Globus pallidus (tissue), 1 donor: ENCODE results near the gene THRAP3.

Source experiments
- DNase-seq: peaks from one replicate; pipeline ENCODE4 v3.0.0-alpha.2; 2015; ENCODE audit warnings: low spot score

Gene THRAP3

DNA sequence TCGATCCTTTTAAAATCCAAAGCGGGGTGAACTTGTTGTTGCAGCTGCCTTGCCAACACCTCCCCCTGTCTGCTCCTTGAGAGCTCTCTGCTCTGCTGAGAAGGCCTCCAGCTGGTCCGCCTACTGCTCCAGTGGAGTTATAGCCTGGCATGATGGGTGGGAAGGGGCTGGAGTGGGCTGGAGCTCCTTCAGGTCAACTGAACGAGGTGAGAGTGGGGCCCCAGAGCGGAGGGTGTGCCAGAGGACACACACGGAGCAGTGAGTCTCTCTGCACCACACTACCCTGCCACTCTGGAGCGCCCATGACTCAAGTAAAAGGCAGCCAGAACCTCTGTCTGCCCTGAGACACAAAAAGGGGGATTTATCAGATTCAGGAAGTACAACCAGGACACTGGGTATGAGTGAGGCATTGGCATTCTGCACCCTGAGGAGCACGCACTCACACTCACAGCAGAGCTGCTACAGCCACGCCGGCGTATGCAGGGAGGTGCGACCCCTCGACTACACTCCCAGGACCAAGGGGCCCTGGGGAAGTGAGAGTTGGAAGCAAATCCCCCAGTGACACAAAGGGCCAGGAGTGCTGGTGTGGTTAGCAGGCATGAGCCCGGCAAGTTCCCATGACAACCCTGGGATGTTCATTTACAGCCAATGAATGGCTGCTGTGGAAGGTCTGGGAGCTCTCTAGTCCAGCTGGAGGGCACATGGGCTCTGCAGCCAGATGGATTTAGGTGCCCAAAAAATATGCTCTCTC is 127.2 kb downstream of the THRAP3 start:
- no peak for DNase-seq

DNA sequence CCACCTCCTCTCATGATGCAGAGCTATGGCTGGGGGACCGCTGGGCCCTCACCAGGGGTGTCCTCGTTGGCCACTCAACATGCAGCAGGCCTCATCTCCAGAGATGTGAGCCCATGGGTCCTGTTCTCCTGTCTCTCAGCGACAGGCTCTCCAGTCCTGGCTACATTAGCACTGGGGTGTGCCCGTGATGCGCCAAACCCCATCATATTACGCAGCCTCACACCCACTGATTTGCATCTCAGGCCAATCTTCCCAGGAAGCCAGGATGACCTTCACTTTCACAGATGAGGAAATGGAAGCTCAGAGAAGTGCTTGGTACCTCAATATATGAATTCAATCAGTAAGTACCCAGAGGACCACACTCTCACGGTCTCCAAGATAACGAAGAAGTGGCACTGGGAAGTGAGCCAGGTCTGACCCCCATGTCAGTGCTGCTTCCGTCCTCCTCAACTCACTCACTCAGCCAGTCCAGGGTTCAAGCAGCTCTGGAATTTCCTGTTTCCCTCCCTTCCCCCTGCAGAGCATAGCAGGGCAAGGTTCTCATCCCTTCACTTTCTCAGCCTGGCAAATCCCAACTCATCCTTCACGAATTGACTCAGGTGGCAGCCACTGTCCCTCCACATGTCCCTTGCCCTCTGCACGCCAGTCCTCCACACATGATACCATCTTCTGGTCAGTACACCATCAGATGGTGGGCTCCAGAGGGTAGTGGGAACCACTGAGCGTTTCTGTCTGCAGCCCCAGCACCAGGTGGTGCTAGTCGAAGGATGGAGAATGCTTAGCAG is 128.1 kb downstream of the THRAP3 start:
- DNase-seq: no peak

DNA sequence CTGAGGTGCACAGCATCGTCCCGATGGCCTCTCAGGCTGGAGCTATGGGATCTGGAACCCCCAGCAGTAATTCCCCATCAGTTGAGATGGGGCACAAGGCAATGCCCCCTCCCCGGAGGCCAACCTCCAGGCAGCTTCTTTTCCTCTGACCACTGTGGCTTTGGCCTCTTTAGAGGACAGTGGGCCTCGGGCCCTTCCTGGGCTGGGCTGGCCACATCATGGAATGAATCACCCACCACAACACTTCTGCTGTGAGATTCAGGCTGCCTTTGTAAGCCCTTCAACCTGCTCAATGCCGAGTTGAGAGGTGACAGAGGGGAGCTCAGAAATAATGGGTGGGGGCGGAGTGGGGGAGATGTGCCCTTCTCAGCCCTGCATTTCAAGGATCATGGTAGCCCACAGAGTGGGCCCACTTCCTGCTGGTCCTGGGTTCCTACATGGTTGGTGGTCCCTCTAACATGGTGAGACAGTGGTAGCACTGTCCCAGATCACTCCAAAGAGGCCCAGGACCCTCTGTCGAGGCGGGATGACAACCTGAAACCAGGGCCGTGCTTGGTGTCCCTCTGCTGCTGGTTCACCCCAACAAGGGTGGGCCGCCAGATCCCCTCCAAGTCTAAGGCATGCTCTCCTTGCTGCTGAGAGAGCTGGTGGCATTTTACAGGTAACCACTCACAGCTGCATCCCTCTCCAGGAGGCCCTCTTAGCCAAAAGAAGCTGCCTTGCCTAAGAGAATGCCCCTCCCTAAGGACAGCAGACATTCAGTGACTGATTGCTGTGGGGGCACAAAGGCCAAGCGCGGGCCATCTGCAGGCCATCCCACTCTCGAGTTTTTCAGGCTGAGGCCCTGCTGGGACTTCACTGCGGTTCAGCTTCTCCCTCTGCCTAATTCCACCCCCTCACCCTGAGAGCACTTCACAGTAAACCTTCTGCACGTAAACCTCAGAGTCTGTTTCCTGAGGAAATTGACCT is 129.0 kb downstream of the THRAP3 start:
- no peak for DNase-seq

DNA sequence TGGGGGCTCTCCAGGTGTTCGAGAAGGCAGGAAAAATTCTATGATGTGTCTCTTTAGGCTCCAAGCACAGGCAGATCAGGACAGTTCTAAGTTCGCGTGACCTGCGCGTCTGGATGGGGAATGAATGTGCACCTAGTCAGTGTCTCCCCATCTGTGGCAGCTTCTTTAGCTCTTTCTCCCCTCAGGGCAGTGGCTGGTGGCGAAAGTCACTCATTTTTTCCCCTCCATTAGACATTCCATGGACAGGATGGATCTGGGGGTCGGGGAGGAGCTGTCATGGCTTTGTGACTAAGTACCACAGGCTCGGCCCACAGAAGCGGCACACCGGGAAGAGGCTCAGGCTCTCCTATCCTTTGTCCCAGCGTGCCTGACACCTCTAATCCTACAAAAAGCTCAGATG is 130.2 kb downstream of the THRAP3 start:
- no peak for DNase-seq
